ENCODE data around the gene POMT1.

GRCh38 chr9:131491001-131491710, 11.6 kb upstream of the POMT1 start:
- TF ChIP-seq CTCF (IDR thresholded peaks at IDR 0.05), result no peak
- no peak for TF ChIP-seq ZFX (IDR thresholded peaks at IDR 0.05; ENCODE audit: borderline replicate concordance)
